AG09309 (cell line): Measurements from ENCODE around the gene SLCO1A2.

ENCODE experiments used
- DNase-seq: peaks from one replicate; pipeline ENCODE4 v3.0.0-alpha.2; 2010; ENCODE audit warnings: low read depth
- H3K4me3 ChIP-seq: 2 replicates; pipeline ENCODE4 v1.5.1; 2011; ENCODE audit warnings: mild to moderate bottlenecking, low read depth, low read length, moderate library complexity; ENCODE audit not compliant: control insufficient read depth
- TF ChIP-seq, protein P1 (sequence below): IDR thresholded peaks from 2 replicates; pipeline ENCODE4 v1.5.1; 2011; ENCODE audit warnings: mild to moderate bottlenecking, low read depth, low read length, inconsistent platforms; ENCODE audit not compliant: insufficient read depth, control insufficient read depth; ENCODE audit errors: missing control alignments

The SLCO1A2 gene

DNA sequence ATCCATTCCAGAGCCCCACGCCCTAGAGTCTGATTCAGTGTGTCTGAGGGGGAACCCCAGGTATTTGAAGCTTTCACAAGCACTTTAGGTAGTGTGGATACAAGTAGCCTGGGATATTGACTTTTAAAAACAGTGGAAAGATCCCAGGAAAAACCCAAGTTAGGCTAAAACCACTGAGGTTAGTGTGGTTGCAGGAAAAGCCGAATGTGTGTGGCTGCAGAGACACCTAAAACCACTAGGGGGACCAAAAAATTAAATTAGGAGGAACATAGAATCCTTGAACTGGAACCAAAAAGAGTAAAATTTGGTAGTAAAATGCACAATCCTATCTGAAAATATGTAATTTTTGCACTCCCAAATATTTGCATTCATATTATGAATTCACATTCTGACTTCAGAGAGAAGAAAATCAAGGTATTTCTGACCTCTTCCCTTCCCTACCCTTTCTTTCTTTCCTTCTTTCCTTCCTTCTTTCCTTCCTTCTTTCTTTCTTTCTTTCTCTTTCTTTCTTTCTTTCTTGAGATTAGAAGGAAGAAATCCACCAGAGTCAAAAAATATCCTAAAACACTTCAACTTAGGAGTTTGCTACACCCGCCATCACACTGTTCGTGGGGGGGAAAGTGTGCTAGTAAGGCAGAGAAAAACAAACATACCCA, 37.8 kb downstream of the SLCO1A2 start:
- TF ChIP-seq, protein P1, sequence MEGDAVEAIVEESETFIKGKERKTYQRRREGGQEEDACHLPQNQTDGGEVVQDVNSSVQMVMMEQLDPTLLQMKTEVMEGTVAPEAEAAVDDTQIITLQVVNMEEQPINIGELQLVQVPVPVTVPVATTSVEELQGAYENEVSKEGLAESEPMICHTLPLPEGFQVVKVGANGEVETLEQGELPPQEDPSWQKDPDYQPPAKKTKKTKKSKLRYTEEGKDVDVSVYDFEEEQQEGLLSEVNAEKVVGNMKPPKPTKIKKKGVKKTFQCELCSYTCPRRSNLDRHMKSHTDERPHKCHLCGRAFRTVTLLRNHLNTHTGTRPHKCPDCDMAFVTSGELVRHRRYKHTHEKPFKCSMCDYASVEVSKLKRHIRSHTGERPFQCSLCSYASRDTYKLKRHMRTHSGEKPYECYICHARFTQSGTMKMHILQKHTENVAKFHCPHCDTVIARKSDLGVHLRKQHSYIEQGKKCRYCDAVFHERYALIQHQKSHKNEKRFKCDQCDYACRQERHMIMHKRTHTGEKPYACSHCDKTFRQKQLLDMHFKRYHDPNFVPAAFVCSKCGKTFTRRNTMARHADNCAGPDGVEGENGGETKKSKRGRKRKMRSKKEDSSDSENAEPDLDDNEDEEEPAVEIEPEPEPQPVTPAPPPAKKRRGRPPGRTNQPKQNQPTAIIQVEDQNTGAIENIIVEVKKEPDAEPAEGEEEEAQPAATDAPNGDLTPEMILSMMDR = peak; percentile 63
- DNase-seq = no peak
- no peak overlapping the region for H3K4me3 ChIP-seq

DNA sequence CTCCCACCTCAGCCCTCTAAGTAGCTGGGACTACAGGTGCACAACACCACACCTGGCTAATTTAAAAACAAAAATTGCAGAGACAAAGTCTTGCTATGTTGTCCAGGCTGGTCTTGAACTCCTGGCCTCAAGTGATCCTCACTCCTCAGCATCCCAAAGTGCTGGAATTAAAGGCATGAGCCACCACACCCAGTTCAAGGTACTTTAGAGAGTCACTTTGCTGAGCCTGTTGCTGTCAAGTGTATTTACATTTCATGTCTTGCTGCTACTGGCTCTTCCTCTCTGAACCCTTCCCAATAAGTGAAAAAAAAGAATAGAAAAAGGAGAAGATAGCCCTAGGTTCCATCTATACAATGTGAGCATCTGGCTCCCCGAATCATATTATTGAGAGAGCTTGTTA, 38.4 kb downstream of the SLCO1A2 start:
- TF ChIP-seq, protein P1 = no peak
- no peak for DNase-seq
- no peak overlapping the region for H3K4me3 ChIP-seq

DNA sequence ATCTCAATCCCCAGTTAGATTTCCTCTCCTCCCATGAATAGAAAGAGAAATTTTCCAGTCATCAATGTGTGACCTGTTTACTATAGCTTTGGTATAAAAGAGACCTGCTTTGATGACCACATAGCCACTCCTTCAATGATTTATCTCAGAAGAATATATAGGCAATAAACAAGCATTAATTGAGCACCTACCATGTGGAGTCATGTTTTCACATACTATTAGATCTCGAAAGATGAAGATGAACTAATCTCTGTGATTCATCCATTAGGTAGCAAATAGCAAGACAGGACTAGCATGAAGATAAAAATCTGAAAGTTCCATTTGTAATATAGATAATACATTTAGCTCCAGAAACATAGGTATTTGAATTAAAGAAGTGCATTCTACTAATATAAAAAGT, 40.5 kb downstream of the SLCO1A2 start:
- TF ChIP-seq, protein P1 = no peak
- H3K4me3 ChIP-seq = no peak overlapping the region
- no peak for DNase-seq

DNA sequence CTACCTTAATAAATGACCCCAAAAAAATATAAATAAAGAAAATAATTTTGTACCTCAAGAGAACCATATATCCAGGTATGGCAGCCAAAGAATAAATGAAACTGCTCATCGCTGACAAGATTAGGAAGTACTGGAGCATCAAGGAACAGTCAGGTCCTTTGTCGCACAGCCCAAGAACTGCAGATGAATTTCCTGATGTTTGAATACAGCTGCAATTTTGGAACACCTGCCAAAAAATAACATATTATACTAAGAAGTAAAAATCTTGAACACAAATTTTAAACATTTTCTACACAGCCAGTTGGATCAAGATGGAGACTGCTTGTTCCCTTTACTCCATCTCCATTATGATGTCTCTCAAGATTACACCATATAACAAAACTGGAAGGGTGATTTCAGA, 42.6 kb downstream of the SLCO1A2 start:
- DNase-seq = no peak
- TF ChIP-seq, protein P1 = no peak
- no peak overlapping the region for H3K4me3 ChIP-seq

DNA sequence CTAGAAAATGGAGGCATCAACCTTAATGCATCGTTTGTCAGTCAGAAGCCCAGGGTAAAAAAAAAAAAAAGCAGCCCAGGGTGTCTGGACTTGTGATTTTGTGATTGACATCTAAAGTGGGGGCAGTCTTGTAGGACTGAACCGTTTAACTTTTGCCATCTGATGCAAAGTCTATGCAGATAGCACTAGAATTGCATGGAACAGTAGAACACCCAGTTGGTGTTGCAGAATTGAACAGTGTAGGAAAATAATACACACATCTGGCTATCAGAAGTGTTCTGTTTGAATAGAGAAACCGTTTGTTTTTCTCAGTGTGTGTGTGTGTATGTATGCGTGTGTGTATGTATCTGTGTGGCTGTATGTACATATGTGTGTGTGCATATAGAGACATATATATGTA, 45.0 kb downstream of the SLCO1A2 start:
- DNase-seq = no peak
- TF ChIP-seq, protein P1 = no peak
- H3K4me3 ChIP-seq = no peak overlapping the region

DNA sequence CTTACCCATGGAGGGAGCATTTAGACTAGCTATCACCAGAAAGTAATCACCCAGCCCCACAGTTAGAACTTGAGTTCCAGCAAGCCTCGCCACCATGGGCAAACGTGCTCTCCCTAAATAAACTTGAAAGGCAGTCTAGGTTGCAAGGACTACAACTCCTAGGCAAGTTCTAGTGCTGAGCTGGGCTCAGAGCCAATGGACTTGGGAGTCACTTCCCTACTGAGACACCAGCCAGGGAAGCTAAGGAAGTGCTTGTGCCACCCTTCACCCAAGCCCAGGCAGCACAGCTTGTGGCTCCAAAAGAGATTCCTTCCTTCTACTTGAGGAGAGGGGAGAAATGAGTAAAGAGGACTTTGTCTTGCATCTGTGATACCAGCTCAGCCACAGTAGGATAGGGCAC, 57.9 kb downstream of the SLCO1A2 start:
- TF ChIP-seq, protein P1 = no peak
- no peak overlapping the region for H3K4me3 ChIP-seq
- no peak for DNase-seq
